HCT116 (cell line): ENCODE data around the gene HK2. TPM values are rescaled to one million over a fixed set of nuclear protein-coding genes. Genes with fewer than 3 reads are reported as not detected.

Experiments used
- ATAC-seq: fragments of 200-7000 bp; cut with Tn5 transposase; 2 replicates; pipeline ENCODE4 v1.9.1; 2020; ENCODE audit warnings: mild to moderate bottlenecking, moderate library complexity
- BruUV-seq: library from RNA; stranded (reverse); fragments of 400-500 nt; replicated peaks from 2 replicates; lab custom pipeline; 2021; lab: Mats Ljungman, UMichigan
- CTCF ChIA-PET: fragments of 300-600 bp; sonication (Branson Sonifier 250); formaldehyde crosslinking; loops from one replicate; lab custom pipeline; 2021; ENCODE audit warnings: antibody characterized with exemption; lab: Charles Lee
- POLR2A ChIA-PET: fragments of 300-600, 350-600 bp; sonication (Branson Sonifier 250); formaldehyde crosslinking; loops from one replicate; lab custom pipeline; 2021; ENCODE audit warnings: antibody characterized with exemption; lab: Charles Lee
- RAD21 ChIA-PET, 2 experiments: fragments of 300-600 bp; sonication (Branson Sonifier 250); formaldehyde crosslinking; loops; one replicate each; lab custom pipeline; 2023; ENCODE audit warnings: low total read pairs in 2 of 2; ENCODE audit not compliant: uncharacterized antibody in 2 of 2, unreplicated experiment in 2 of 2, low non-redundant PET in 1 of 2; lab: Charles Lee
- DNase-seq: peaks from one replicate; pipeline ENCODE4 v3.0.0-alpha.2; 2010; ENCODE audit warnings: low read depth, low spot score
- H2AFZ ChIP-seq: fragments of 200-600 bp; shearing (Covaris generic), sonication (generic); 2 replicates; pipeline ENCODE4 v1.6.1; 2017; ENCODE audit warnings: low read depth, mixed run types, mixed read lengths, antibody characterized with exemption, low read length; ENCODE audit not compliant: poor library complexity, severe bottlenecking
- H3K27ac ChIP-seq: 2 replicates; pipeline ENCODE4 v1.5.1; 2012; ENCODE audit warnings: low read depth, low read length
- H3K27me3 ChIP-seq: fragments of 200-600 bp; sonication (generic); 2 replicates; pipeline ENCODE4 v1.6.1; 2016; ENCODE audit warnings: mixed run types, low read length, mixed read lengths; ENCODE audit not compliant: insufficient read depth
- H3K36me3 ChIP-seq, 2 experiments: fragments of 200-500 bp in 1 of 2; fragments of 200-600 bp in 1 of 2; sonication (Bioruptor generic) in 1 of 2; sonication (generic) in 1 of 2; 2 replicates each; pipeline versions ENCODE4 v1.5.1 to v1.6.1; 2014 to 2016; ENCODE audit warnings: low read length in 2 of 2, inconsistent platforms in 1 of 2, mixed read lengths in 1 of 2, mixed run types in 1 of 2; ENCODE audit not compliant: insufficient read depth in 2 of 2, control insufficient read depth in 1 of 2
- H3K4me1 ChIP-seq, 2 experiments: fragments of 200-600 bp in 1 of 2; sonication (generic) in 1 of 2; 2 replicates each; pipeline versions ENCODE4 v1.5.1 to v1.6.1; 2012 to 2017; ENCODE audit warnings: low read length in 2 of 2, inconsistent platforms in 1 of 2, mild to moderate bottlenecking in 1 of 2, mixed read lengths in 1 of 2, mixed run types in 1 of 2, moderate library complexity in 1 of 2; ENCODE audit not compliant: insufficient read depth in 2 of 2, control insufficient read depth in 1 of 2
- H3K4me2 ChIP-seq: fragments of 200-600 bp; sonication (generic); 2 replicates; pipeline ENCODE4 v1.6.1; 2017; ENCODE audit warnings: mixed run types, low read length, mixed read lengths
- H3K4me3 ChIP-seq, 2 experiments: fragments of 200-600 bp in 1 of 2; sonication (generic) in 1 of 2; replicated peaks in 1 of 2; 2 replicates each; pipeline ENCODE4 v1.5.1; 2011 to 2016; ENCODE audit warnings: low read length in 2 of 2, control low read depth in 1 of 2, low read depth in 1 of 2, mild to moderate bottlenecking in 1 of 2, mixed read lengths in 1 of 2, mixed run types in 1 of 2
- H3K79me2 ChIP-seq: fragments of 200-600 bp; sonication (generic); 2 replicates; pipeline ENCODE4 v1.6.1; 2017; ENCODE audit warnings: mild to moderate bottlenecking, mixed run types, low read length, moderate library complexity, mixed read lengths; ENCODE audit not compliant: insufficient read depth
- H3K9ac ChIP-seq: fragments of 200-600 bp; sonication (generic); 2 replicates; pipeline ENCODE4 v1.6.1; 2016; ENCODE audit warnings: low read length, mixed read lengths
- H3K9me2 ChIP-seq: fragments of 200-600 bp; sonication (generic), shearing (Covaris generic); 2 replicates; pipeline ENCODE4 v1.6.1; 2017; ENCODE audit warnings: mixed run types, mild to moderate bottlenecking, moderate library complexity; ENCODE audit not compliant: insufficient read depth
- H3K9me3 ChIP-seq, 2 experiments: fragments of 200-500 bp in 1 of 2; fragments of 200-600 bp in 1 of 2; sonication (Bioruptor generic) in 1 of 2; sonication (generic) in 1 of 2; 2 replicates each; pipeline ENCODE4 v1.6.1; 2014 to 2017; ENCODE audit warnings: low read length in 2 of 2, mixed read lengths in 2 of 2, inconsistent platforms in 1 of 2, low read depth in 1 of 2, mild to moderate bottlenecking in 1 of 2, mixed run types in 1 of 2, moderate library complexity in 1 of 2; ENCODE audit not compliant: control insufficient read depth in 1 of 2, insufficient read depth in 1 of 2
- H4K20me1 ChIP-seq: fragments of 200-600 bp; sonication (generic), shearing (Covaris generic); 2 replicates; pipeline ENCODE4 v1.6.1; 2017; ENCODE audit warnings: mixed run types, mild to moderate bottlenecking, moderate library complexity; ENCODE audit not compliant: insufficient read depth
- CEBPB ChIP-seq: IDR thresholded peaks from 2 replicates; pipeline ENCODE4 v1.6.1; 2012; ENCODE audit warnings: low read depth
- CTCF ChIP-seq, 3 experiments: fragments of 200-600 bp in 1 of 3; sonication (generic) in 1 of 3; IDR thresholded peaks in 2 of 3; conservative IDR thresholded peaks in 1 of 3; 2 replicates each; pipeline ENCODE4 v1.5.1; 2012 to 2017; ENCODE audit warnings: low read depth in 2 of 3, low read length in 2 of 3, antibody characterized with exemption in 1 of 3, borderline replicate concordance in 1 of 3, control low read depth in 1 of 3, mild to moderate bottlenecking in 1 of 3, mixed read lengths in 1 of 3, mixed run types in 1 of 3, moderate library complexity in 1 of 3; ENCODE audit not compliant: insufficient read depth in 1 of 3
- MAX ChIP-seq: IDR thresholded peaks from 2 replicates; pipeline ENCODE4 v1.6.1; 2012
- POLR2A ChIP-seq: IDR thresholded peaks from 2 replicates; pipeline ENCODE4 v1.7.0; 2011; ENCODE audit warnings: borderline replicate concordance; ENCODE audit not compliant: insufficient read depth, insufficient read length; ENCODE audit errors: extremely low read depth
- POLR2AphosphoS5 ChIP-seq: IDR thresholded peaks from 2 replicates; pipeline ENCODE4 v1.6.1; 2011; ENCODE audit warnings: mild to moderate bottlenecking, low read depth, low read length, moderate library complexity
- RAD21 ChIP-seq: IDR thresholded peaks from 2 replicates; pipeline ENCODE4 v1.6.1; 2012; ENCODE audit warnings: low read depth, mild to moderate bottlenecking
- SP1 ChIP-seq: IDR thresholded peaks from 2 replicates; pipeline ENCODE4 v1.6.1; 2012; ENCODE audit warnings: low read depth
- SRF ChIP-seq: IDR thresholded peaks from 2 replicates; pipeline ENCODE4 v1.6.1; 2012; ENCODE audit warnings: low read depth
- ZFX ChIP-seq: fragments of 450-650 bp; IDR thresholded peaks from 2 replicates; pipeline ENCODE4 v1.6.1; 2017
- intact Hi-C: fragments of 100-400 bp; cut with micrococcal nuclease; formaldehyde crosslinking; loops from 2 replicates; pipeline ENCODE4 v1.10.0; 2022
- total RNA-seq: library from RNA; stranded (reverse); gene quantifications from one replicate; pipeline ENCODE4 v1.2.1, GENCODE V29; 2021; ENCODE audit not compliant: unreplicated experiment

Gene HK2
- total RNA-seq, 1 experiment from 2014 or later, result 42.5 TPM

- ChIA-PET POLR2A (no interaction called here), RAD21 (no interaction called here), CTCF (no interaction called here)
- TF ChIP-seq MAX (no peak), POLR2AphosphoS5 (no peak), SRF (no peak), RAD21 (no peak)
- Histone ChIP-seq H3K4me2 (no peak overlapping the region), H4K20me1 (no peaks in the 10 kb centered on the region), H3K36me3 (peaks cover 51 to 83% of the 10 kb centered on the region in 2 experiments; a peak in 3 of 4 replicates), H3K27me3 (no peaks in the 10 kb centered on the region), H3K9ac (no peak overlapping the region), H3K4me3 (no peak overlapping the region), H3K27ac (no peak overlapping the region), H3K4me1 (no peaks in the 10 kb centered on the region), H2AFZ (no peak overlapping the region), H3K9me3 (no peaks in the 10 kb centered on the region), H3K79me2 (no peaks in the 10 kb centered on the region), H3K9me2 (no peaks in the 10 kb centered on the region)
- no TSS peak for BruUV-seq
- DNase-seq (no peak), ATAC-seq (no peak)
- intact Hi-C loops, result no loop called here
Observed at GRCh38 chr2:74884866-74885265, 50.9 kb downstream of the HK2 start.

GRCh38 chr2:74886251-74886650 is 52.3 kb downstream of the HK2 start:
- H3K4me3 ChIP-seq, result no peak overlapping the region
- ChIA-PET RAD21 (no interaction called here), CTCF (no interaction called here), POLR2A (no interaction called here)
- H3K4me1 ChIP-seq, result no peaks in the 10 kb centered on the region
- BruUV-seq, result no TSS peak
- H3K9me2 ChIP-seq, result no peaks in the 10 kb centered on the region
- TF ChIP-seq POLR2A, result no peak
- no peak for TF ChIP-seq ZFX
- no peak for TF ChIP-seq SP1
- no peak for TF ChIP-seq CEBPB
- no peak for TF ChIP-seq CTCF (IDR thresholded peaks at IDR 0.05 in 2 of 3, conservative IDR thresholded peaks at IDR 0.05 in 1 of 3; ENCODE audit: borderline replicate concordance in 1 of 3, insufficient read depth in 1 of 3, low read depth in 2 of 3, low read length in 2 of 3)
- H4K20me1 ChIP-seq, result no peaks in the 10 kb centered on the region
- intact Hi-C loops, result no loop called here
- no peak overlapping the region for H2AFZ ChIP-seq
- DNase-seq, result no peak
- H3K9me3 ChIP-seq, result no peaks in the 10 kb centered on the region
- H3K27me3 ChIP-seq, result no peaks in the 10 kb centered on the region
- no peak for ATAC-seq
- no peak overlapping the region for H3K9ac ChIP-seq
- H3K27ac ChIP-seq, result no peak overlapping the region
- H3K36me3 ChIP-seq, result peaks cover 52 to 82% of the 10 kb centered on the region in 2 experiments
- no peak overlapping the region for H3K4me2 ChIP-seq
- H3K79me2 ChIP-seq, result no peaks in the 10 kb centered on the region
